ENCODE results near the gene PTOV1.

GRCh38 chr19:49889038-49889686 lies 38.2 kb downstream of the PTOV1 start:
- TF ChIP-seq CTCF (IDR thresholded peaks at IDR 0.05), result no peak
- TF ChIP-seq ZFX (IDR thresholded peaks at IDR 0.05; ENCODE audit: borderline replicate concordance), result no peak

All from 22Rv1 (cell line).